ENCODE results near the gene BTD.
"Not testable (repeated sequence)": the region's sequence is repeated elsewhere in the genome, so short reads cannot be mapped to it uniquely, and the experiment has no call there.

BTD gene, protein sequence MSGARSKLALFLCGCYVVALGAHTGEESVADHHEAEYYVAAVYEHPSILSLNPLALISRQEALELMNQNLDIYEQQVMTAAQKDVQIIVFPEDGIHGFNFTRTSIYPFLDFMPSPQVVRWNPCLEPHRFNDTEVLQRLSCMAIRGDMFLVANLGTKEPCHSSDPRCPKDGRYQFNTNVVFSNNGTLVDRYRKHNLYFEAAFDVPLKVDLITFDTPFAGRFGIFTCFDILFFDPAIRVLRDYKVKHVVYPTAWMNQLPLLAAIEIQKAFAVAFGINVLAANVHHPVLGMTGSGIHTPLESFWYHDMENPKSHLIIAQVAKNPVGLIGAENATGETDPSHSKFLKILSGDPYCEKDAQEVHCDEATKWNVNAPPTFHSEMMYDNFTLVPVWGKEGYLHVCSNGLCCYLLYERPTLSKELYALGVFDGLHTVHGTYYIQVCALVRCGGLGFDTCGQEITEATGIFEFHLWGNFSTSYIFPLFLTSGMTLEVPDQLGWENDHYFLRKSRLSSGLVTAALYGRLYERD

DNA sequence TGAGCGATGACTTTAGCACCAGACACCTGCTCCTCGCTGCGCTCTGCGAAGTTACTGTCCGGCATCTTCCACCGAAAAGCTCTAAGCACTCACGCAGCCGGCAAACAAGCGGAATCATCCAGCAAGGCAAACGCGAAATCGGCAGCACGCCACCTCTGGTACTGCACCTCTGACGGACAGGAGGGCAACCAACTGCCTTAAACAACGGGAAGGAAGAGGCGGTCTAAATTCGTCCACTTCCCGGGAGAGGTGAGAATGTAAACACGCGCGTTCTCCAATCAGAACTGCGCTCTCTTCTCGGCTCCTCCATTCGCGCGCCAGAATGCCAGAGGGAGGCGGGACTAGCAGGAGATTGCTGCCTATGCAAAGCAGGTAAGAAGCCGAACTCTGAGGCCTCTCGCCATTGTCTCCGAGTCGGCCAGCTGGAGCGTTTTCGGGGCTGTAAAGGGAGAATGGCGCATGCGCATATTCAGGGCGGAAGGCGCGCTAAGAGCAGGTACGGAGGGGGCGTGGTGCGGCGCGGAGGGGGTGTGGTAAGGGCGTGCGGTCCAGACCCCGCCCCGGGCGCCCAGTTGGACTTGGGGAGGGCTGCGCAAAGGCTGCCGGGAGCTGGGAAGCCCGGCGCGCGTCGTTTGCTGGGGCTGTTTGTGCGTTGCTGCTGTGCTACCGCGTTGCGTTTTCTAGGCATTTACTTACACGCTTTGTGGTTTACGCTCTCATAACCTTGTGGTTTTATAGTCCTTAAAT lies at the start of gene BTD, which contains the start of gene HACL1:
Gene BTD (plus strand): TSS at position 347 of the 747 bp plus-strand sequence. CDS start 33,695 bp downstream, outside the sequence.
Gene HACL1 (minus strand): TSS at position 171 of the 747 bp plus-strand sequence. CDS start 106 bp downstream, at position 65.
- no peak for DNase-seq

DNA sequence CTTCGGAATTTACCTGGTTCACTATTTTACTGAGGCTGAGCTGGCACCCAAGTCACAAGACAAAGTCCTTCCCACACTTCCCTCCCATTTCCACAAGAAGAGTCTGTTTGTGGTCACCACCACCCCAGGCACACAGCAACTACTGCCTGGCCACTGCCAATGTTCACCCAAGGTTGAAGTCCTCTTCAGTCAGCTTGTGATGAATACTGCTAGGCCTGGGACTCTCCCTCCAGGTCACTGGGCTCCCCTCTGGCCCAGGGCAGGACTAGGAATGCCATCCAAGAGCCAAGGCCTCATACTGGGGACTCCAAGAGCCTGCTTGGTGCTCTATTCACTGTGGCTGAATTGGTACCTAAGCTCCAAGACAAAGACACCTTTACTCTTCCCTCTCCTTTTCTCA lies 49.6 kb upstream of the BTD start:
- DNase-seq: no peak

DNA sequence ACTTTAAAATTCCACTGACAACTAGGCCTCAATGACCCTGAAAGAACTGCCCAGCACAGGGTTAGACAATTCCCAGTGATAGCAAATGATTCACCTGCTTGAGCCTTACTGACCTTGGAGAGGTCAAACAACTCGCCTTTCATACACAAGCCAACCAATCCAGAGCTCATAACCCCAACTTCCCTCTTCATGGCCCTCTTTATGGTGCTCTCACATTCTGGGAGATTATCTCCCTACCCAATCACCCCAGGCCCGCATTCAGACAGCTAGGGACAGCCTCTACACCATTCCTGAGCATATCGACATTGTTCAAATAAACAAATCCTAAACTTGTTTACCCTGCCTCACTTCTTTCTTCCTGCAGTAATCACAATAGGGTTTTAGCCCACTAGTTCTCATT lies 47.8 kb upstream of the BTD start:
- DNase-seq: no peak

DNA sequence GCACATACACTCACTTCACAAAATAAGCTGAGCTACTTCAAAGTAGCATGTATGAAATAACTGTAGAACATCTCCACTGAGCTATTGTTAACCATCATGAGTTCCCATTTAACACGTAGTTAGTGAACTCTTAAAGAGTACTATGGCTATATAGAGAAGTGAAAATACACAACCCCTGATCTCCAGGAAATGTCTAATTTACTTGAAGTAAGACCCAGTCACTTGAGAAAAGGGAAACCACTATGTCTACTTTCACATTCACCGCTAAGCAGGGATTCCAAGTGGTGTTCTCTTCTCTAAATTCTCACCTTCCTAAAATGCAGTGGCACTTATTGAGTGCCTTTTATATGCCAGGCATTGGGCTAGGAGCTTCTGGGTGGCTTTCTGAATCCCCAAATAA lies 45.0 kb upstream of the BTD start:
- DNase-seq: no peak

DNA sequence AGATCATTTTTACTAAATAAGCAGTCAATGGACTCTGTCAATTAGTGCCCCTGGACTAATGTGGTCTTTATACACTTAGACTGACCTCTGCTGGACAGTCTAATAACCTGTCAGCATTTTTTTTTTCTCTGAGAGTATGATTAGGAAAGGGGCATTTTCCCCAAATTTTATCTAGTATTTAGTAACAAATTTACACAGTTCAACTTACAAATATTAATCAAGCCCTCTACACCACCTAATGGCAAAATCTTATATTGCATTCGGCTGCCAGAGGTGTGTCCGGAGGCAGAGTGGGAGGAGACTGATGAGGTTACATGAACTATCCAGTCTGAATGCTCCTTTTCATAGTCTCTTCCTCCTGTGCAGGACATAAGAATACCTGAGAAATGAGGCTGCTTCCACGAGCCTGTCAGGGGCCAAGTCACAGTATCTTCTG lies 44.0 kb upstream of the BTD start:
- DNase-seq: peak; percentile 39

DNA sequence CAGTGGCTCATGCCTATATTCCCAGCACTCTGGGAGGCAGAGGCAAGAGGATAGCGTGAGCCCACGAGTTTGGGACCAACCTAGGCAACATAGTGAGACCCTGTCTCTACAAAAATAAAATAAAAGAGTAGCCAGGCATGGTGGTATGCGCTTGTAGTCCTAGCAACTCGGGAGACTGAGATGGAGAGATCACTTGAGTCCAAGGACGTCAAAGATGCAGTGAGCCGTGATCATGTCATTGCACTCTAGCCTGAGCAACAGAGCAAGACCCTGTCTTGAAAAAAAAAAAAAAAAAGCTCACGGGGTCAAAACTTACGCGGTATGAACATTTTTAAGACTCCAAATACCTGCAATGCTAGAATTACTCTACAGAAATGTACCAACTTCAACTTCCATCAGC lies 43.0 kb upstream of the BTD start:
- no peak for DNase-seq

DNA sequence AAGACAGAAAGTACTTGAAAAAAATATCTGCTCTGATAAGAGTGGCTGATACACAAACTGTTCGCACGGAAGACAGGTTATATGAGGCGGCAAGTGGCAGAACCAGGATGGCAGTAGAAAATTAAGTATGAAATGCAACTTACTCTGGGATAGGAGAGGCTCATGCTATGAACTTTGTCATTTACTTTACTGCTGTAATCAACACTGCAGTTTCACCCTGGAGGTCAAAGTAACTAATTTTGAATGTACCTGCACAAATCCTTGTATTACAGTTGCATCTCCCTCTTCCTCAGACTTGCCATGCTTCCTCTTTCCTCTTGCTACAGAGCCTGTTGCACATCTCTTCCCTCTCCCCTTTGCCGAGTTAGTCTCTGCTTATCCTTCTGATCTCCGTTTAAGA lies 39.0 kb upstream of the BTD start:
- DNase-seq: no peak

DNA sequence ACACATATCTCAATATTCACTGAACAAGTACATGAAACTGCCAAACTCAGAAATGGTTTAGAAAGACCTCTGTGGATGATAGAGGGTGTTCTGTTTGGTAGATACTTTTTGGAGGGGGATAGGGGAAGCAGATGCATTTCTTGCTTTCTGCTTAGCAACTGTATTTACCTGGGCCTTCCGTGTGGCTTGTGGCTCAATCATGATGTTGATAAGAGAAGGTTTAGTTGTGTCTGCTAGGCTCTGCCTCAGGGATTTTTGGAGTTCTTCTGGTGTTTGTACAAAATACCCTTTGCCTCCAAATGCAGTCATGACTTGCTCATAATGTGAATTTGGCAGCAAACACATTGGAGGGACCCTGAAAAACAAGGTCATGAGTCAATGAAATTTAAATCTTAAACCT lies 38.4 kb upstream of the BTD start:
- DNase-seq: no peak

DNA sequence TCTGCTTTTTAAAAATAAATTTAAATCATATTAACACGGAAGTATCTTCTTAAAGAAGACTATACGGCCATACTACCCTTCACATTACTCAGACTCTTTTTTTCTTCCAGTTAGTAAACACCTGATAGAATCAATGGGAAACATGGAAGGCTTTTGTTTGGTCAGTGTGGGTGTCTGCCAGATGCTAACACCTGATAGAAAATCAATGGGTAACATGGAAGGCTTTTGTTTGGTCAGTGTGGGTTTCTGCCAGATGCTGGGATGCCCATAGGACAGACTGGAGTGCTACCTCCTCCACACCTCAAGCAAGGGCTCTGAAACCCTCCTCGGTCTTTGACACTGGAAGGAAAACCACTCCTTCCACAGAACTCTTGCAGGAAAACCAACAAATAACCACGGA lies 29.4 kb upstream of the BTD start:
- no peak for DNase-seq

DNA sequence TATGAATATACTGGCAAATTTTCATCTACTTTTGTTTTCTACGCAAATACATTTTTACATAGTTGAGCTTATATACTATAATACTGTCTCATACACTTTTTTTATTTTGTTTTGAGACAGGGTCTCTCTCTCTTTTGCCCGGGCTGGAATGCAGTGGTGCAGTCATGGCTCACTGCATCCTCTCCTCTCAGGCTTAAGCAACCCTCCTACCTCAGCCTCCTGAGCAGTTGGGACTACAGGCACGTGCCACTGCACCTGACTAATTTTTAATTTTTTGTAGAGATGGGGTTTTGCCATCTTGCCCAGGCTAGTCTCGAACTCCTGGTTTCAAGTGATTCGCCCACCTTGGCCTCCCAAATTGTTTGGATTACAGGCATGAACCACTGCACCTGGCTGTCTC lies 26.1 kb upstream of the BTD start:
- DNase-seq: no peak

DNA sequence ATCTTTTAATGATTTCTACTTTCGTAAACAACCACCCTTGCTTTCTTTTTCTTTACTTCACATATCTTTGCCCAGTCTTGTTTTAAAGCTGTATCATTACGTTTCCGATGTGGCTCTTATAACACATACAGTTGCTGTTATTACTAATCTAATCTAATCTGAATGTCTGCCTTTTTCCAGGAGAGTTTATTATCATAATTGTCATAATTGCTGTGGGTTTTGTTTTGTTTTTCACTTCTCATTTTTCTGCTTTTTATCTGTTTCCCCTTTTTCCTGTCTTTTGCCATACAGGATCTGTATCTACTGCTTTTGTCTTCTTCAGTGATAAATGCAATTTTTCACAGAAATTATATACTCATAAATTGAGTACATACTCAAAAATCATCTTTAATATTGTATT lies 25.1 kb upstream of the BTD start:
- DNase-seq: no peak

DNA sequence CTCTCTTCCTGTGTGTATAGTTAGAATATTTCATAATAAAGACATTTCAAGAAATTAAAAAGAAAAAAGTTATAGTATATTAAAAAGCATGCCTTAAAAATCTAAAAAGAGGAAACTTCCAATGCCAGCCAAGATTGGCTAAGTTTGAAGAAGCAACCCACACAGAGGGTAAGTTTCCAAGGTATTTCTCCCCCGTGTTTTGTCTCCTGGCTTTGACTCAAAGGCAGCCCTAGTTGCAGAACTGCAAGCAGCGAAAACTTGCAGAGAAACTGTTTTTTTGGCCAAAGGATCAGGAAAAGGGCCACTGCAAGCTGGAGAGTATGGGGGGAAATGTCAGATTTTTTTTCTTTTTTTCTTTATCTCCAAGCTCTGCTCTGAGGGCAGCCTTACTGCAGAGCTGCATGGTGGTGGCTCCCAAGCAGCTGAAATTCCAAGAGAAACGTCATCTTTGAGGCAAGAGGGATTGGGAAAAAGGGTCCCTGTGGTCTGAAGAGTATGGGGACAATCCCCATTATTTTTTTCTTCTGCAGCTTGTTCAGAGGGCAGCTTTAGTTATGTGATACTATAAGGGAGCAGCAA lies 23.2 kb upstream of the BTD start:
- DNase-seq: no peak

DNA sequence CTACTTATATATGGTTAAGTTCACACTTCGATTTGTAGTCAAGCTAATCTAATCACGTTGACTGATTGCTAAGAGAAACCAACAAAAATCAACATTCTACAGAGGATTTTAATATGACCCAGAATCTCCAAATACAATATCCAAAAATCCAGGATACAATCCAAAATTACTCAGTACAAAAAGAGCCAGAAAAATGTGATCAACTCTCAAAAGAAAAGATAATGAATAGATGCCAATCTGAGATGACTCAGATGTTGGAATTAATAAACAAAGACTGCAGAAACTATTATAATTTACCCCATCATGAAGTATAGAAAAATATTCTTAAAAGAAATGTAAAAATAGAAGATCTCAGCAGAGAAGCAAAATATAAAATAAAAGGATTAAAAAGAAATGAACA lies 22.5 kb upstream of the BTD start:
- no peak for DNase-seq

DNA sequence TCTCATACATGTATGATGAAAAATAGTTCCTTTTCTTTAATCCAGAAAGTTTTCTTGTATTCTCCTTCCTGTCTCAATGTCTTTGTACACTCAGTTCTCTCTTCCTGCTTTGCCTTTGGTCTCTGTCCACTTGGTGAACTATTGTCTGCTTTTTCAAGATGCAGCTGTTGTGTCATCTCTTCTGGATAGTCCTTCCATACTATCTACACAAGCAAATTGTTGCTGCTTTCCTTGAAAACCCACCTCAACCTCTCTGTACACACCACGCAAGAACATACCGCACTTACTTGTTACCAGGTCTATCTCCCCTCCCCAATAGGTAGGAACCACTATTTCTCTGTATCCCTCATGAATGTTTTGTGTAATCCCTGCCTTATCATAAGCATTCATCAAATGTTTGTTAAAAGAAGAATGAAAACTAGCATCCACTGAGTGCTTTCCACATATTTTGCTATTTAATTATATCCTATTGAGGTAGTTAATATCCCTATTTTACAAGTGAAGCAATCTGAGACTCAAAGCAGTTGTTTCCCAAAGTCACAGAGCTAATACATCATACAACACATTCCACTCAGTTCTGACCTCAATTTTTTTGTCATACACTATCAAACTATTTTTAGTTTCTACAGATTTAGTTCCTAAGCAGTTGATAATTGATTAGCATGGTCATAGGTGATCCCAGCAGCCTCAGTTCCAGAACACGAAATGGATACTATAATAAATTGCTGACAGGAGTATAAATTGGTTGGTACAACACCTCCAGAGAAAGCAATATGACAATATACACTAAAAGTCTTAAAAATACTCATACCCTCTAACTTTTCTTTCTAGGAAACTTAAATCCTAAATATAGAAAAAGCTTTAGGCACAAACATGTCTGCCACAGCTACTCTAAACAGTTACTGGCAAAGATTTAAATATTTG lies 19.8 kb upstream of the BTD start:
- DNase-seq: no peak

DNA sequence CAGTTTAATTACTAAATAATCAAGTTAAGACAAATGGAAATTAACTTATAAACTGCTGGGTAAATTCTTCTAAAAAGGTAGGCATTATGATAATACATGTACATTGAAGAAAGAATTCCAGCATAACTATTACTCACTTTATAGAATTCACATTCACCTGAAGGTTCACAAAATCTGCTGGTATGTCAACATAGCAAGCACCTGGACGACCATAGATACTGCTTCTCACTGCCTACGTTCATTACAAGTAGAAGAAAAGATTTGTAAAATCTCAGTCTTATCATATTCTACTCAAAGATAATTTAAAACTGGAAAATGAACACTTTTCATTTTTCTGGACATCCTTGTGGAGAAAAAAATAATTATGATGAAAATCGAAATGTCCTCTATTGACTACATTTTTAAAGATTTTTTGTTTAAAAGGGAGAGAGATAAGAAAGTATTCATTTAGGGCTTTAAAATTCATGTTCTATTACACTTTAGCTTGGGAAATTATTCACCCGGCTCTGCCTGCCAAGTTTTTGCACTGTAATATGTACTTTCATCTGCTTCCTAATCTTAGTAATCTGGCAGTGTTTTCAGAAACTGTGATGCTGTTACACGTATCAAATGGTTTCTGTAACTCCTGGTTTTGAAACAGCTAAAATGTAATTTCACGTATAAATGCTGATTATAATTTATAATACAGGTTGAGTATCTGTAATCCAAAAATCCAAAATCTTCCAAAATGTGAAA lies 16.3 kb upstream of the BTD start:
- no peak for DNase-seq

DNA sequence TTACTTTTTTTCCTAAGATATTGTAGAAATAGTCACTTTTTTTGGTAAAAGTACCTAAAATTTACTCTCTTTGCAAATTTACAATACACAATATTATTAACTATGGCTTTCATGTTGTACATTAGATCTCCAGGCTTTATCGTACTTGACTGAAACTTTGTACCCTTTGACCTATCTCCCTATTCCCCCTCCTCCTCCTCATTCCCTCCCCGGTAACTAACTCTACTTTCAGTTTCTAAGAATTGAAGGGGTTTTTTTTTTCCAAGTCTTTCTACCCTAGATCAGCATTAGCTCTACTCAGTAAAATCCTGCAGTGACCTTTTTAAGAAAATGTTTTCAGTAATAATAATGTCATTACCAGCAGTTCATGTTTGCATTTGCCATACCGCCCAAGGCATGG lies 10.3 kb upstream of the BTD start:
- DNase-seq: no peak

DNA sequence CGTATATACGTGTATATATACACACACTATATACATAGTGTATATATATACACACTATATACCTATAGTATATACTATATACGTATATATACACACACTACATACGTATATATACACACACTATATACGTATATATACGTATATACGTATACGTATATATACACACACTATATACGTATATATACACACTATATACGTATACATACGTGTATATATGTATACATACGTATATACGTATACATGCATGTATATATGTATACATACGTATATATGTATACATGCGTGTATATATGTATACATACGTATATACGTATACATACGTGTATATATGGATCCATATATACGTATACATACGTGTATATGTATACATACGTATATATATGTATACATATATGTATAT lies 9.6 kb upstream of the BTD start:
- no peak for DNase-seq

DNA sequence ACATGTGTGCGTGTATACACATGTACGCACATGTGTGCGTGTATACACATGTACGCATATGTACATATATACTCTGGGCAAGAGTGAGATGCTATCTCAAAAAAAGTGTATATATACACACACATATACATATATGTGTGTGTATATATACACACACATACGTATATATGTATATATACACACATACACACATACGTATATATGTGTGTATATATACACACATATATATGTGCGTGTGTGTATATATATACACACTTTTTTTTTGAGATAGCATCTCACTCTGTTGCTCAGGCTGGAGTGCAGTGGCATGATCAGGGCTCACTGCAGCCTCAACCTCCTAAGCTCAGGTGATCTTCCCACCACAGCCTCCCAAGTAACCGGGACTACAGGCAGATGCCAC lies 8.6 kb upstream of the BTD start:
- no peak for DNase-seq

DNA sequence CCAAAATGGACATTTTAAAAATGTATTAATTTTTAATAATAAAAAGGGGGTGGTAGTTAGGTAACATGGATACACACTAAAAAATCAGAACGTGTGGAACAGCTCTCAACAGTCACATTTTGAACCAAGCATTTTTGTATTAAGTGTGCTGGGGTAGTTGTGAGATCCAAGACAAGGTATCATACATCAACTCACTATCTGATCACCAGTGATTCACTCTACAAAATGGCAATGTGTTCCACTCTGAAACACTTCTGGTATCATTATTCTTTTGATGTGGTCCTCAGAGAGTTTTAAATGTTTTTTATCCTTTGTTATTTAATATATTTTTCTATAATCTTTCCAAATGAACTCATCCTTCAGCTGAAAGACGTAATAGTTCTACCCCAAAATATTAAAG lies 5.6 kb upstream of the BTD start:
- no peak for DNase-seq

DNA sequence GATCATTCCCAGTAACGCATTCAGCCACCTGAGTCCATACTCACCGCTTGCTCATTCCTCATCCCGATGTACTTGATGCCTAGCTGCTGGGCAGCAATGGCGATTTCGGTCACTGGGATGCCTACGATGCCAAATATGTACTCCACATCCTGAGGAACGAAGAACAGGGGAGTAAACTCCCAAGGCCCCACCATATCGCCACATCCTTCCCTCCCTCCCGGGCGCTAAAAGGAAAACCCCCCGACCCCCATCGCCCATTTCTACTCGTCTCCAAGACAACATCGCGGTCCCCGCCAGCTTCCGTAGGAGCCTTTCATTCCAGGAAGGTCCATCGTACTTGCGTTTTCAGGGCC lies 523 bp upstream of the BTD start:
- DNase-seq: no peak

DNA sequence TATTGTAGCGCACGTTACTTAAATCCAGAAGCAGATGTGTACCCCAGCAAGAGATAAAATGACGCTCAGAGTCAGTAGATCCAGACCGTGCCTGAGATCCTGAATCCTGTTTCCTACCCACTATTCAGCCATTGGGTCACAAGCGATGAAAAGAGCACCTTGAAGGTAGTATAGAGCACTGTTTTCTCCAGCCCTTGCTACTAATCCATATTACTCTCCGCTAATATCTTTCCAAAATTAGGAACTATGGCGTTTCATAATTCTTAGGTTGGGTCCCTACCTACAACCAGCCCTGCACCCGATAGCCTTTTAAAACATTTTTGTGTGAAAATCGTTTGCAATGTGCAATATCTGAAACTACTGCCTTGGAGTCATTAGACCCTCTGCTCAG lies 596 bp downstream of the BTD start:
- no peak for DNase-seq

DNA sequence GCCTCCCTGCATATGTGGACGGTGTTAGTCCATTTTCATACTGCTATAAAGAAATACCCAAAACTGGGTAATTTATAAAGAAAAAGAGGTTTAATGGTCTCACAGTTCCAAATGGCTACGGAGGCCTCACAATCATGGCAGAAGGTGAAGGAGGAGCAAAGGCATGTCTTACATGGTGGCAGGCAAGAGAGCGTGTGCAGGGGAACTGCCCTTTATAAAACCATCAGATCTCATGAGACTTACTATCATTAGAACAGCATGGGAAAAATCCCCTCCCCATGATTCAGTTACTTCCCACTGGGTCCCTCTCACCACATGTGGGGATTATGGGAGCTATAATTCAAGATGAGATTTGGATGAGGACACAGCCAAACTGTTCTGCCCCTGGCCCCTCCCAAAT lies 1.3 kb downstream of the BTD start:
- not testable (repeated sequence) for DNase-seq
